GM23248 (cell line): ENCODE results near the gene SOX21. TPM values are rescaled to one million over a fixed set of nuclear protein-coding genes. Genes with fewer than 3 reads are reported as not detected.
"Not testable (repeated sequence)": the region's sequence is repeated elsewhere in the genome, so short reads cannot be mapped to it uniquely, and the experiment has no call there.

Source experiments
- DNase-seq: peaks from one replicate; pipeline ENCODE4 v3.0.0-alpha.2; 2015
- H2AFZ ChIP-seq: fragments of 200-600 bp; sonication (generic); 2 replicates; pipeline ENCODE4 v1.6.1; 2016; ENCODE audit warnings: antibody characterized with exemption
- H3F3A ChIP-seq: fragments of 200-600 bp; sonication (generic); 2 replicates; pipeline ENCODE4 v1.6.1; 2016; ENCODE audit warnings: mild to moderate bottlenecking, antibody characterized with exemption, mixed run types; ENCODE audit not compliant: insufficient read depth
- H3K27ac ChIP-seq: fragments of 200-600 bp; sonication (generic); 2 replicates; pipeline ENCODE4 v1.5.1; 2016; ENCODE audit warnings: mild to moderate bottlenecking
- H3K27me3 ChIP-seq: fragments of 200-600 bp; sonication (generic); replicated peaks from 2 replicates; pipeline ENCODE4 v1.6.1; 2016; ENCODE audit warnings: mild to moderate bottlenecking; ENCODE audit not compliant: insufficient read depth
- H3K36me3 ChIP-seq: fragments of 200-600 bp; sonication (generic); 2 replicates; pipeline ENCODE4 v1.6.1; 2016; ENCODE audit warnings: low read depth, mild to moderate bottlenecking
- H3K4me1 ChIP-seq: fragments of 200-600 bp; sonication (generic); 2 replicates; pipeline ENCODE4 v1.6.1; 2016; ENCODE audit warnings: mild to moderate bottlenecking; ENCODE audit not compliant: insufficient read depth
- H3K4me2 ChIP-seq: fragments of 200-600 bp; sonication (generic); one replicate; pipeline ENCODE4 v1.6.1; 2016; ENCODE audit warnings: mild to moderate bottlenecking; ENCODE audit not compliant: unreplicated experiment
- H3K4me3 ChIP-seq: fragments of 200-600 bp; sonication (generic); 2 replicates; pipeline ENCODE4 v1.5.1; 2016; ENCODE audit warnings: mild to moderate bottlenecking
- H3K79me2 ChIP-seq: fragments of 200-600 bp; sonication (generic); 2 replicates; pipeline ENCODE4 v1.6.1; 2016; ENCODE audit warnings: mild to moderate bottlenecking; ENCODE audit not compliant: insufficient read depth
- H3K9ac ChIP-seq: fragments of 200-600 bp; sonication (generic); 2 replicates; pipeline ENCODE4 v1.6.1; 2016; ENCODE audit warnings: mild to moderate bottlenecking
- H3K9me2 ChIP-seq: fragments of 200-600 bp; sonication (generic); 2 replicates; pipeline ENCODE4 v1.6.1; 2016; ENCODE audit warnings: mixed run types, mild to moderate bottlenecking, moderate library complexity; ENCODE audit not compliant: insufficient read depth
- H3K9me3 ChIP-seq: fragments of 200-600 bp; sonication (generic); one replicate; pipeline ENCODE4 v1.6.1; 2017; ENCODE audit warnings: low read depth
- H4K20me1 ChIP-seq: fragments of 200-600 bp; sonication (generic); 2 replicates; pipeline ENCODE4 v1.6.0; 2016; ENCODE audit not compliant: insufficient read depth
- EZH2 ChIP-seq: fragments of 200-600 bp; sonication (generic); IDR thresholded peaks from 2 replicates; pipeline ENCODE4 v1.6.1; 2018; ENCODE audit warnings: antibody characterized with exemption, mild to moderate bottlenecking; ENCODE audit not compliant: insufficient read depth, poor library complexity, severe bottlenecking
- EZH2phosphoT487 ChIP-seq: fragments of 200-600 bp; sonication (generic); IDR thresholded peaks from 2 replicates; pipeline ENCODE4 v1.6.1; 2018; ENCODE audit warnings: antibody characterized with exemption, moderate library complexity, mild to moderate bottlenecking, low read depth; ENCODE audit not compliant: insufficient read depth
- WGBS, 2 experiments: methylation state at CpG; one replicate each; pipeline ENCODE4 v1.1.6; 2015 to 2017; ENCODE audit warnings: low lambda C conversion rate in 2 of 2, low coverage in 1 of 2; ENCODE audit errors: missing lambda C conversion rate in 2 of 2; 5-methylcytosine and 5-hydroxymethylcytosine counted together
- in situ Hi-C: fragments of 300-500 bp; cut with MboI; formaldehyde crosslinking; loops from 2 replicates; pipeline ENCODE4 v1.15.0; 2020
- polyA plus RNA-seq: library from polyadenylated mRNA; unstranded; fragments of >200 nt; fragmentation: Nextera tagmentation; extraction: Ambion mirVana; gene quantifications from 2 replicates; pipeline ENCODE4 v1.2.1, GENCODE V29; 2016
- total RNA-seq: library from RNA; depleted of rRNA; stranded (reverse); fragments of >200 nt; shearing (Covaris generic); gene quantifications from 2 replicates; pipeline ENCODE4 v1.2.3, GENCODE V29; 2014

The SOX21 gene
- total and polyA plus RNA-seq, 2 experiments from 2014 or later, result not detected

GRCh38 chr13:94753327-94753726 lies 41.0 kb upstream of the SOX21 start:
- Histone ChIP-seq H3K27ac (no peak overlapping the region), H3K36me3 (no peaks in the 10 kb centered on the region), H2AFZ (no peak overlapping the region), H3K79me2 (no peaks in the 10 kb centered on the region), H3K4me2 (no peak overlapping the region), H3K27me3 (no peaks in the 10 kb centered on the region; the same call in none of the 2 replicates), H3K9ac (no peak overlapping the region), H3K4me1 (no peaks in the 10 kb centered on the region), H3K9me3 (no peaks in the 10 kb centered on the region), H3K9me2 (no peaks in the 10 kb centered on the region), H3F3A (no peaks in the 10 kb centered on the region), H3K4me3 (no peak overlapping the region), H4K20me1 (no peaks in the 10 kb centered on the region)
- WGBS, 2 experiments, result 8 to 13% methylated on average over 1 of the region's 1 CpG
- TF ChIP-seq EZH2 (no peak), EZH2phosphoT487 (no peak)
- in situ Hi-C loops, result no loop called here
- no peak for DNase-seq

- Histone ChIP-seq H3K9ac (no peak overlapping the region), H3K4me2 (no peak overlapping the region)
- WGBS, 2 experiments, result 31 to 54% methylated on average over 1 of the region's 1 CpG
These were observed 36.8 kb upstream of the SOX21 start for GRCh38 chr13:94749162-94749561.

GRCh38 chr13:94739235-94739634 lies 26.9 kb upstream of the SOX21 start:
- 30 to 33% methylated on average over 4 of the region's 4 CpGs for WGBS, 2 experiments
- Histone ChIP-seq H3K9me2 (no peaks in the 10 kb centered on the region), H3K27me3 (peaks cover 12% of the 10 kb centered on the region; the same call in 1 of the 2 replicates), H3F3A (no peaks in the 10 kb centered on the region), H3K36me3 (no peaks in the 10 kb centered on the region), H3K9ac (no peak overlapping the region), H3K4me2 (no peak overlapping the region), H4K20me1 (no peaks in the 10 kb centered on the region), H2AFZ (no peak overlapping the region), H3K9me3 (no peaks in the 10 kb centered on the region), H3K4me1 (no peaks in the 10 kb centered on the region), H3K4me3 (no peak overlapping the region), H3K27ac (no peak overlapping the region), H3K79me2 (no peaks in the 10 kb centered on the region)
- TF ChIP-seq EZH2 (no peak), EZH2phosphoT487 (no peak)
- DNase-seq, result no peak
- in situ Hi-C loops, result no loop called here

More at GRCh38 chr13:94749162-94749561, 36.8 kb upstream of the SOX21 start:
- peaks cover 17% of the 10 kb centered on the region for H3K27me3 ChIP-seq
- H3K79me2 ChIP-seq, result no peaks in the 10 kb centered on the region
- in situ Hi-C loops, result no loop called here
- H3K4me1 ChIP-seq, result no peaks in the 10 kb centered on the region
- H3K9me3 ChIP-seq, result no peaks in the 10 kb centered on the region
- no peak overlapping the region for H3K27ac ChIP-seq
- H3F3A ChIP-seq, result no peaks in the 10 kb centered on the region
- TF ChIP-seq EZH2phosphoT487 (no peak), EZH2 (no peak)
- DNase-seq, result no peak
- no peaks in the 10 kb centered on the region for H3K9me2 ChIP-seq
- no peaks in the 10 kb centered on the region for H4K20me1 ChIP-seq
- no peak overlapping the region for H2AFZ ChIP-seq
- no peaks in the 10 kb centered on the region for H3K36me3 ChIP-seq
- H3K4me3 ChIP-seq, result no peak overlapping the region

GRCh38 chr13:94731028-94731427 lies 18.7 kb upstream of the SOX21 start:
- Histone ChIP-seq H3F3A (no peaks in the 10 kb centered on the region), H3K36me3 (no peaks in the 10 kb centered on the region), H3K27ac (no peak overlapping the region), H4K20me1 (no peaks in the 10 kb centered on the region), H3K4me1 (no peaks in the 10 kb centered on the region), H2AFZ (no peak overlapping the region), H3K9me2 (no peaks in the 10 kb centered on the region), H3K9ac (no peak overlapping the region), H3K79me2 (no peaks in the 10 kb centered on the region), H3K4me3 (no peak overlapping the region), H3K27me3 (no peaks in the 10 kb centered on the region), H3K4me2 (no peak overlapping the region), H3K9me3 (no peaks in the 10 kb centered on the region)
- WGBS, 2 experiments, result 76 to 86% methylated on average over 3 of the region's 3 CpGs
- in situ Hi-C loops, result no loop called here
- no peak for TF ChIP-seq EZH2
- no peak for TF ChIP-seq EZH2phosphoT487
- no peak for DNase-seq

GRCh38 chr13:94729941-94730340 lies 17.6 kb upstream of the SOX21 start:
- H4K20me1 ChIP-seq, H3K36me3 ChIP-seq, H3K4me2 ChIP-seq, H3F3A ChIP-seq, H3K9me2 ChIP-seq, H3K9me3 ChIP-seq, H3K79me2 ChIP-seq, DNase-seq, in situ Hi-C loops, H3K9ac ChIP-seq, H3K27me3 ChIP-seq, H3K4me3 ChIP-seq, H2AFZ ChIP-seq, H3K27ac ChIP-seq, H3K4me1 ChIP-seq: not testable (repeated sequence)
- 22 to 38% methylated on average over 1 of the region's 1 CpG for WGBS, 2 experiments
